GM12874 (cell line): ENCODE results near the gene RNF148.

Experiments used
- CTCF ChIP-seq: IDR thresholded peaks from 2 replicates; pipeline ENCODE4 v1.5.1; 2011; ENCODE audit warnings: low read depth, mild to moderate bottlenecking, control low read depth, low read length, moderate library complexity; ENCODE audit not compliant: insufficient read depth

The RNF148 gene

GRCh38 chr7:122702872-122703510, at the start of gene RNF148:
TSS of gene RNF148 (minus strand) at chr7:122702922. CDS start at chr7:122702750, 172 bp downstream.
- no peak for TF ChIP-seq CTCF

- no peak for TF ChIP-seq CTCF
Observed at GRCh38 chr7:122750389-122750788, 47.7 kb upstream of the RNF148 start.

GRCh38 chr7:122748195-122748594, 45.5 kb upstream of the RNF148 start:
- TF ChIP-seq CTCF, result no peak

- TF ChIP-seq CTCF, result no peak
Observed at GRCh38 chr7:122746948-122747347, 44.2 kb upstream of the RNF148 start.

- TF ChIP-seq CTCF, result no peak
Observed at GRCh38 chr7:122743211-122743610, 40.5 kb upstream of the RNF148 start.

GRCh38 chr7:122738947-122739346, 36.2 kb upstream of the RNF148 start:
- no peak for TF ChIP-seq CTCF

GRCh38 chr7:122736183-122736582, 33.5 kb upstream of the RNF148 start:
- no peak for TF ChIP-seq CTCF

GRCh38 chr7:122727759-122728158, 25.0 kb upstream of the RNF148 start:
- TF ChIP-seq CTCF, result no peak
